Stimulated activated CD8-positive, alpha-beta memory T cell treated with anti-CD3 and anti-CD28 coated beads, Interleukin-4, amount 100 ng/mL, for 4 hours (primary cell): ENCODE results near the gene OR6C2.
"Not testable (repeated sequence)": the region's sequence is repeated elsewhere in the genome, so short reads cannot be mapped to it uniquely, and the experiment has no call there.

Experiments
- DNase-seq, 2 donors: peaks; one replicate each; pipeline ENCODE4 v3.0.0-alpha.2; 2020; ENCODE audit warnings: low read depth in 2 of 2, low spot score in 1 of 2

OR6C2 gene

DNA sequence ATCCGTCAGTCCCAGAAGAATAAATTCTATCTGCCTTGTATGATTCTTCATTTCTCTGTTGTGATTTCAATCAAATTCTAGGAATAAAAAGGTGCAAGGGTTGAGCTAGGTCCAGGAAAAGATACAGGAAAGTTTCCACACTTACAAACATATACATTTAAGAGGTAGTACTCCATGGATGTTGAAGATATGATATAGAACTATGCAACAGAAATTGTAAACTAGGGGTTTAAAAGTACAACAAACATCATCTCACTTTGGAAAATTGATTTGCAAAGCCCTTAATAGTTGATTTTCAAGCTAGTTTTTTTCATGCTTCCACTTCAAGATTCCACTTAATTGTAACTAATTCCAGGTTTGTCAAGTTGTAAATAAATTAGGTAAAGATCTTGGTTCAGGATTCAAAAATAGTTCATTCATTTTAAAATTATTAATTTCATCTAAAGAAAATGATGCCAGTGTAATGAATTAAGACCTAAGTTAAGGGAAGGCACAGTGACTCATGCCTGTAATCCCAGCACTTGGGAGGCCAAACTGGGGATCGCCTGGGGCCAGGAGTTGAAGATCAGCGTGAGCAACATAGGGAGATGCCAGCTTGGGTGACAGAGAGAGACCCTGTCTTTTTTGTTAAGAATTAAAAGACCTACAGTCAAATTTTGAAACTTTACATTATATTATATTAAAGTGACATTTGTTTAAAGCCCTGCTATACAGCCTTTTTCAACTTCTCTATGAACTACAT is 26.4 kb downstream of the OR6C2 start, which contains the start of gene OR6C70:
TSS of gene OR6C70 (minus strand) at position 51 of the 742 bp plus-strand sequence. CDS start at position 51, 0 bp downstream.
- no peak for DNase-seq

DNA sequence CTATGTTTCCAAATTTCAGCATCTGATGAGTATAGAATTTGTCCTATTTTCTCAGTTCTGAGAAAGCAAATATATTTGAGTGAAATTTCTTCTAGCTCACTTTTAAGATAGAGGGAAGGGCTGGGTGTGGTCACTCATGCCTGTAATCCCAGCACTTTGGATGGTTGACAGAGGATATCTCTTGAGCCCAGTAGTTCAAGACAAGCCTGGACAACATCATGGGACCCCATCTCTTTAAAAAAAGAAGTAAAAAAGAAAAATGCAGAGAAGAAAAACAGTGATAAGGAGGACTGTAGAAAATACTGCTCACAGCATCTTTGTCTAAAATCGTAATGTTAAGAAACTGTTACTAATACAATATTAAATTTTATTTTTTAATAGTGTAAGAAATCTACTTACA is 28.4 kb downstream of the OR6C2 start:
- no peak for DNase-seq

DNA sequence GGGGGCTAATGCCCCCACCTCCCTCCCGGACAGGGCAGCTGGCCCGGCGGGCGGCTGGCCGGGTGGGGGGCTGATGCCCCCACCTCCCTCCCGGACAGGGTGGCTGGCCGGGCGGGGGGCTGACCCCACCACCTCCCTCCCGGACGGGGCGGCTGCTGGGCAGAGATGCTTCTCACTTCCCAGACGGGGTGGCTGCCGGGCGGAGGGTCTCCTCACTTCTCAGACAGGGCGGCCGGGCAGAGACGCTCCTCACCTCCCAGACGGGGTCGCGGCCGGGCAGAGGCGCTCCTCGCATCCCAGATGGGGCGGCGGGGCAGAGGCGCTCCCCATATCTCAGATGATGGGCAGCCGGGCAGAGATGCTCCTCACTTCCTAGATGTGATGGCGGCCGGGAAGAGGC is 35.3 kb downstream of the OR6C2 start:
- DNase-seq: not testable (repeated sequence)

DNA sequence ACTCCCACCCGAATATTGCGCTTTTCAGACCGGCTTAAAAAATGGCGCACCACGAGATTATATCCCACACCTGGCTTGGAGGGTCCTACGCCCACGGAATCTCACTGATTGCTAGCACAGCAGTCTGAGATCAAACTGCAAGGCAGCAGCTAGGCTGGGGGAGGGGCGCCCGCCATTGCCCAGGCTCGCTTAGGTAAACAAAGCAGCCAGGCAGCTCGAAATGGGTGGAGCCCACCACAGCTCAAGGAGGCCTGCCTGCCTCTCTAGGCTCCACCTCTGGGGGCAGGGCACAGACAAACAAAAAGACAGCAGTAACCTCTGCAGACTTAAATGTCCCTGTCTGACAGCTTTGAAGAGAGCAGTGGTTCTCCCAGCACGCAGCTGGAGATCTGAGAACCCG is 40.4 kb downstream of the OR6C2 start:
- not testable (repeated sequence) for DNase-seq

DNA sequence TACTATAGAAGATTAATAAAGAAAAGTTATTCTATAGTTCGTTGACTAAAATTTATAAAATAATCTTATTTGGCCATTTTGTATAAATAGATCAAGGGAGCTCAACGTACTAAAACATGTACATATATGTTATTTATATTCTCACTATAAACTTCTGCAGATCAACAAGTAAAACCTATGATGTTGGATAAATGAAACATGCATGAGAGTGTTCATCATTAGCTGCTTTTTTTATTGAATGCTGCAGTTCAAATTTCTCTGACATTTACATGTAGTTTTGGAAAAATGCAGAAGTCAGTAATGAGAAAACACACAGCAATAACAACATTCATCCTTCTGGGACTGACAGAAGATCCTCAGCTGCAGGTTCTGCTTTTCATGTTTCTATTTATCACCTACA is 48.2 kb downstream of the OR6C2 start, which contains the start of gene OR6C68:
TSS of gene OR6C68 (plus strand) at position 301 of the 400 bp plus-strand sequence. CDS start at position 301, 0 bp downstream.
- DNase-seq: no peak

DNA sequence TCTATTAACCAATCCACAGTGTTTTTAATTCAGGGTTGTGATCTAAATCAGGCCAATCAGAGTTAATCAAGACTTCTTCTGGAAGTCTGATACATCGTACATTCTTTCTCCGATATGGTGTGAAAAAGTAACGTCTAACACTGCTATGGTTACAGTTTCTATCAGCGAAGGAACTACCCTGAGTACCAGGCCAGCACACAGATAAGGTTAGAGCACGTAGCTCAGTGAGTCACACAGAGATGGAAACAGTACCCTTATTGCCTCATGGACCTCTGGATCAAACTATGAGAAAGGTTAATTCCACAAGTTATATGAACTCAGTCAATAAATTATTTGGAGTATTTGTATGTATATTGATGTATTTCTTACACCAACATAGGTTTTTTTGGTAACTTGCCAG is 51.6 kb downstream of the OR6C2 start:
- no peak for DNase-seq

DNA sequence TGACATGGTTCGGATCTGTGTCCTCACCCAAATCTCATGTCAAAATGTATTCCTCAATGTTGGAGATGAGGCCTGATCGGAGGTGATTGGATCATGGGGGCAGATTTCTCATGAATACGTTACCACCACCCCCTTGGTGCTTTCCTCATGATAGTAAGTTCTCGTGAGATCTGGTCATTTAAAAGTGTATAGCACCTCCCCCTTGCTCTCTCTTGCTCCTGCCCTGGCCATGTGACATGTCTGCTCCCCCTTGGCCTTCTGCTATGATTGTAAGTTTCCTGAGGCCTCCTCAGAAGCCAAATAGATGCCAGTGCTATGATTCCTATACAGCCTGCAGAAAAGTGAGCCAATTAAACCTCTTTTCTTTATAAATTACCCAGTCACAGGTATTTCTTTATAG is 55.4 kb downstream of the OR6C2 start:
- no peak for DNase-seq

DNA sequence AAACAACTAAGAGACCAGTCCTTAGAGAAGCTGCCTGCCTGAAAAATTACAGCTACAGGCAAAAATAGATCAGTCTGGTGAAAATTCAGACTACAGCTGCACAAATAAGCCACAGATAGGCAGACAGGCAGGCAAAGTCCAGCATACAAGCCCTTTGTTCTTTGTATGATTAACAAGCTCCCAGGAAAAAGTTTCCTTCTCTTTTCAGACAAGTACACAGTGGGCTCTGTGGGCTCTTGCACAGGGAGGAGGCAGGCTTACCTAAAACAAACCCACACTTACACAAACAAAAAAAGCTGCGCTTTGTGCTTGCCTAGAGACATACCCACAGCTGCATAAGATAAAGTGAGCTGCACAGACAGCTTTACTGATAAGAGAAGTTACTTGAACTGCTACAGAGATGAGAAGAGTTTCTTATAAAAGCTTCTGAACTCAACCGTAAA is 56.0 kb downstream of the OR6C2 start:
- DNase-seq: no peak

DNA sequence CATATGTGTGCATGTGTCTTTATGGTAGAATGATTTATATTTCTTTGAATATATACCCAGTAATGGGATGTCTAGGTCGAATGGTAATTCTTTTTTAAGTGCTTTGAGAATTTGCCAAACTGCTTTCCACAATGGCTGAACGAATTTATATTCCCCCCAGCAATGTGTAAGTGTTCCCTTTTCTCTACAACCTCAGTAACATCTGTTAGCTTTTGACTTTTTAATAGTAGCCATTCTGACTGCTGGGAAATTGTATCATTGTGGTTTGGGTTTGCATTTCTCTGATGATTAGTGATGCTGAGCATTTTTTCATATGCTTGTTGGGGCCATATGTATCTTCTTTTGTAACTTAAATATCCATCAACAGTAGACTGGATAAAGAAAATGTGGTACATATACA is 57.7 kb downstream of the OR6C2 start:
- no peak for DNase-seq
